H1 (cell line): ENCODE measurements around the gene DIP2C. TPM values are rescaled to one million over a fixed set of nuclear protein-coding genes. Genes with fewer than 3 reads are reported as not detected.

ENCODE experiments used
- CTCF ChIA-PET: fragments of 300-600 bp; sonication (Branson Sonifier 250); formaldehyde crosslinking; loops from one replicate; lab custom pipeline; 2021; ENCODE audit not compliant: partially characterized antibody; lab: Charles Lee
- POLR2A ChIA-PET: fragments of 300-600 bp; sonication (Branson Sonifier 250); formaldehyde crosslinking; loops from one replicate; lab custom pipeline; 2021; ENCODE audit warnings: inconsistent platforms; ENCODE audit not compliant: partially characterized antibody; lab: Charles Lee
- DNase-seq, 2 experiments: peaks; one replicate each; pipeline versions ENCODE4 v3.0.0 to v3.0.0-alpha.2; 2010 to 2022; ENCODE audit warnings: low spot score in 2 of 2, low read depth in 1 of 2, mixed read lengths in 1 of 2
- FAIRE-seq: peaks from 2 replicates; lab custom pipeline; 2011; peaks lifted over from hg19 to GRCh38; lab: Jason Lieb, UNC
- H2AFZ ChIP-seq: 2 replicates; pipeline ENCODE4 v1.8.1; 2012; ENCODE audit warnings: low read length, inconsistent platforms
- H2AK5ac ChIP-seq: 2 replicates; pipeline ENCODE4 v1.6.1; 2013; ENCODE audit warnings: low read depth, low read length
- H2BK120ac ChIP-seq: replicated peaks from 2 replicates; pipeline ENCODE3; 2013; ENCODE audit warnings: low read depth, low read length, inconsistent platforms
- H2BK12ac ChIP-seq: 2 replicates; pipeline ENCODE4 v1.6.1; 2013; ENCODE audit warnings: low read depth, low read length
- H2BK15ac ChIP-seq: 2 replicates; pipeline ENCODE4 v1.6.1; 2013; ENCODE audit warnings: low read length
- H2BK20ac ChIP-seq: 2 replicates; pipeline ENCODE4 v1.6.1; 2013; ENCODE audit warnings: low read length
- H2BK5ac ChIP-seq: 2 replicates; pipeline ENCODE4 v1.6.1; 2013; ENCODE audit warnings: low read depth, low read length
- H3K14ac ChIP-seq: 2 replicates; pipeline ENCODE4 v1.6.1; 2013; ENCODE audit warnings: inconsistent platforms; ENCODE audit not compliant: insufficient read length
- H3K18ac ChIP-seq: 2 replicates; pipeline ENCODE4 v1.6.1; 2013; ENCODE audit warnings: low read length; ENCODE audit errors: extremely low read depth
- H3K23ac ChIP-seq: 2 replicates; pipeline ENCODE4 v1.6.1; 2013; ENCODE audit warnings: inconsistent platforms; ENCODE audit not compliant: insufficient read length
- H3K23me2 ChIP-seq: 2 replicates; pipeline ENCODE4 v1.6.1; 2013; ENCODE audit warnings: low read depth, low read length
- H3K27ac ChIP-seq: 2 replicates; pipeline ENCODE4 v1.6.1; 2011; ENCODE audit warnings: low read depth, low read length, inconsistent platforms
- H3K27me3 ChIP-seq, 4 experiments: replicated peaks in 1 of 4; 1 replicate in 1 of 4; 2 replicates in 3 of 4; pipeline versions ENCODE4 v1.6.1 to v1.8.1; 2011 to 2013; ENCODE audit warnings: low read length in 3 of 4, mild to moderate bottlenecking in 3 of 4, inconsistent platforms in 2 of 4, mixed read lengths in 2 of 4, moderate library complexity in 1 of 4; ENCODE audit not compliant: control insufficient read depth in 3 of 4, insufficient read depth in 3 of 4; ENCODE audit errors: extremely low read depth in 1 of 4
- H3K36me3 ChIP-seq, 4 experiments: 2 replicates each; pipeline versions ENCODE4 v1.6.1 to v1.8.1; 2011 to 2013; ENCODE audit warnings: mild to moderate bottlenecking in 4 of 4, low read length in 3 of 4, moderate library complexity in 2 of 4, control low read depth in 1 of 4, inconsistent platforms in 1 of 4; ENCODE audit not compliant: insufficient read depth in 4 of 4, control insufficient read depth in 2 of 4
- H3K4ac ChIP-seq: replicated peaks from 2 replicates; pipeline ENCODE3; 2013; ENCODE audit warnings: low read length, low read depth, mixed read lengths, inconsistent platforms; ENCODE audit not compliant: insufficient read length
- H3K4me1 ChIP-seq, 4 experiments: replicated peaks in 1 of 4; 1 replicate in 1 of 4; 2 replicates in 3 of 4; pipeline versions ENCODE4 v1.6.1 to v1.8.1; 2011 to 2013; ENCODE audit warnings: low read length in 3 of 4, inconsistent platforms in 2 of 4, mixed read lengths in 1 of 4; ENCODE audit not compliant: insufficient read depth in 4 of 4, control insufficient read depth in 3 of 4
- H3K4me2 ChIP-seq, 2 experiments: 2 replicates each; pipeline versions ENCODE4 v1.6.1 to v1.8.1; 2011 to 2013; ENCODE audit warnings: low read depth in 2 of 2, low read length in 2 of 2, control low read depth in 1 of 2, inconsistent platforms in 1 of 2, mild to moderate bottlenecking in 1 of 2; ENCODE audit not compliant: insufficient read depth in 1 of 2
- H3K4me3 ChIP-seq, 4 experiments: fragments of 200-600, 300-600 bp in 1 of 4; sonication (generic), shearing (Covaris generic), sonication (Bioruptor Twin) in 1 of 4; 2 replicates each; pipeline versions ENCODE4 v1.5.1 to v1.8.1; 2011 to 2016; ENCODE audit warnings: low read length in 4 of 4, low read depth in 3 of 4, control low read depth in 2 of 4, inconsistent platforms in 2 of 4, mild to moderate bottlenecking in 2 of 4, mixed read lengths in 1 of 4, moderate library complexity in 1 of 4; ENCODE audit not compliant: insufficient read depth in 2 of 4; ENCODE audit errors: extremely low read depth in 1 of 4
- H3K56ac ChIP-seq: replicated peaks from 2 replicates; pipeline ENCODE3; 2013; ENCODE audit warnings: low read depth, mild to moderate bottlenecking, mixed read lengths, low read length, inconsistent platforms; ENCODE audit not compliant: insufficient read length
- H3K79me1 ChIP-seq: 2 replicates; pipeline ENCODE4 v1.6.1; 2013; ENCODE audit warnings: low read depth, low read length, control low read depth
- H3K79me2 ChIP-seq, 2 experiments: 2 replicates each; pipeline versions ENCODE4 v1.6.1 to v1.8.1; 2012 to 2013; ENCODE audit warnings: low read length in 2 of 2, mild to moderate bottlenecking in 2 of 2, inconsistent platforms in 1 of 2; ENCODE audit not compliant: insufficient read depth in 2 of 2, control insufficient read depth in 1 of 2
- H3K9ac ChIP-seq, 4 experiments: replicated peaks in 1 of 4; 1 replicate in 1 of 4; 2 replicates in 3 of 4; pipeline versions ENCODE4 v1.6.1 to v1.8.1; 2011 to 2013; ENCODE audit warnings: low read depth in 3 of 4, low read length in 3 of 4, control low read depth in 2 of 4, mild to moderate bottlenecking in 2 of 4, moderate library complexity in 2 of 4, inconsistent platforms in 1 of 4; ENCODE audit errors: extremely low read depth in 1 of 4
- H3K9me3 ChIP-seq, 2 experiments: 2 replicates each; pipeline versions ENCODE4 v1.6.1 to v1.8.1; 2012 to 2013; ENCODE audit warnings: mild to moderate bottlenecking in 2 of 2, moderate library complexity in 2 of 2, control low read depth in 1 of 2, inconsistent platforms in 1 of 2, low read depth in 1 of 2, low read length in 1 of 2, mixed read lengths in 1 of 2; ENCODE audit not compliant: insufficient read depth in 2 of 2
- H4K20me1 ChIP-seq, 2 experiments: replicated peaks in 1 of 2; 2 replicates each; pipeline versions ENCODE3 to v1.8.1; 2011 to 2013; ENCODE audit warnings: inconsistent platforms in 2 of 2, low read length in 2 of 2, mild to moderate bottlenecking in 1 of 2; ENCODE audit not compliant: insufficient read depth in 2 of 2, control insufficient read depth in 1 of 2
- H4K5ac ChIP-seq: 2 replicates; pipeline ENCODE4 v1.6.1; 2013; ENCODE audit warnings: low read length, low read depth, mixed read lengths, inconsistent platforms; ENCODE audit not compliant: insufficient read length
- H4K8ac ChIP-seq: 2 replicates; pipeline ENCODE4 v1.8.0; 2013; ENCODE audit warnings: mild to moderate bottlenecking, moderate library complexity, low read length, inconsistent platforms; ENCODE audit not compliant: insufficient read depth; ENCODE audit errors: extremely low read depth
- H4K91ac ChIP-seq: replicated peaks from 2 replicates; pipeline ENCODE3; 2013; ENCODE audit warnings: low read length, mixed read lengths, inconsistent platforms; ENCODE audit not compliant: insufficient read length
- BACH1 ChIP-seq: IDR thresholded peaks from 2 replicates; pipeline ENCODE4 v1.6.1; 2012; ENCODE audit warnings: low read length, improper control_type of control experiment
- CBX5 ChIP-seq: fragments of 300-800, 300-1000 bp; sonication (generic); IDR thresholded peaks from 2 replicates; pipeline ENCODE4 v1.7.1; 2016; ENCODE audit warnings: antibody characterized with exemption, low read length, low read depth
- CREB1 ChIP-seq: IDR thresholded peaks from 2 replicates; pipeline ENCODE4 v1.6.1; 2012; ENCODE audit warnings: inconsistent platforms
- EGR1 ChIP-seq: IDR thresholded peaks from 2 replicates; pipeline ENCODE4 v1.6.1; 2011; ENCODE audit warnings: low read depth, low read length, borderline replicate concordance
- EZH2 ChIP-seq: fragments of 200-600 bp; sonication (generic); IDR thresholded peaks from 2 replicates; pipeline ENCODE4 v1.7.1; 2012; ENCODE audit warnings: low read depth, mild to moderate bottlenecking, moderate library complexity, low read length, inconsistent platforms; ENCODE audit not compliant: severe bottlenecking
- KDM1A ChIP-seq: fragments of 200-600, 300-600 bp; sonication (generic); IDR thresholded peaks from 2 replicates; pipeline ENCODE4 v1.7.1; 2016; ENCODE audit warnings: mild to moderate bottlenecking, low read length, borderline replicate concordance
- KDM5A ChIP-seq: fragments of 200-600 bp; IDR thresholded peaks from 2 replicates; pipeline ENCODE4 v1.7.1; 2012; ENCODE audit warnings: mild to moderate bottlenecking, low read length, inconsistent platforms, mixed read lengths
- NRF1 ChIP-seq: IDR thresholded peaks from 2 replicates; pipeline ENCODE4 v1.6.1; 2011; ENCODE audit warnings: mild to moderate bottlenecking, low read depth, low read length, improper control_type of control experiment
- RBBP5 ChIP-seq: IDR thresholded peaks from 2 replicates; pipeline ENCODE4 v1.7.1; 2012; ENCODE audit warnings: low read depth, mild to moderate bottlenecking, inconsistent platforms, low read length, moderate library complexity, borderline replicate concordance
- SP2 ChIP-seq: IDR thresholded peaks from 2 replicates; pipeline ENCODE4 v1.6.1; 2012; ENCODE audit warnings: mild to moderate bottlenecking, low read length, inconsistent platforms
- TAF7 ChIP-seq: optimal IDR thresholded peaks from 2 replicates; pipeline ENCODE3; 2011; ENCODE audit warnings: low read depth, mild to moderate bottlenecking, inconsistent platforms, low read length, moderate library complexity, borderline replicate concordance
- WGBS, 2 experiments: shearing (Covaris generic) in 1 of 2; methylation state at CpG; one replicate each; pipeline versions ENCODE4 v1.1.6 to v1.1.7; 2013 to 2015; ENCODE audit warnings: low lambda C conversion rate in 2 of 2, mixed read lengths in 2 of 2, inconsistent platforms in 1 of 2, low coverage in 1 of 2, missing lambda C conversion rate in 1 of 2; ENCODE audit not compliant: insufficient replicate concordance in 2 of 2, insufficient coverage in 1 of 2, insufficient read length in 1 of 2; ENCODE audit errors: extremely low coverage in 1 of 2, missing lambda C conversion rate in 1 of 2; 5-methylcytosine and 5-hydroxymethylcytosine counted together
- polyA plus RNA-seq, 7 experiments: library from polyadenylated mRNA; depleted of rRNA in 3 of 7; stranded (reverse) in 5 of 7; unstranded in 2 of 7; fragments of >200 nt in 5 of 7; fragments of 200-250 nt in 2 of 7; gene quantifications; 1 replicate in 5 of 7; 2 replicates in 1 of 7; 4 replicates in 1 of 7; pipeline versions ENCODE4 v1.2.1 to v1.2.3, GENCODE V29; 2011 to 2013; ENCODE audit warnings: missing spikeins in 2 of 7, mixed read lengths in 2 of 7
- total RNA-seq: library from RNA; stranded (reverse); fragmentation: NEBNext Ultra II Directional; extraction: Animal tissue kit (Norgen Biotek cat#: 25700); gene quantifications from 2 replicates; pipeline ENCODE4 v1.2.1, GENCODE V29; 2021

Gene DIP2C
- total and polyA plus RNA-seq, 2 of the 8 experiments (the other 6 are each of a cell fraction or from before 2014, with no cell fraction given), result 3.8 to 9.3 TPM

- H4K91ac ChIP-seq, result no peak overlapping the region
- no peak for FAIRE-seq
- H4K5ac ChIP-seq, result no peak overlapping the region
- H3K36me3 ChIP-seq, result no peaks in the 10 kb centered on the region
- no peaks in the 10 kb centered on the region for H3K9me3 ChIP-seq
- ChIA-PET CTCF (interaction anchor here (0.6 to 1.0 kb wide), 2 partner anchors 11 to 319 kb away, joined by 3 read pairs; no protein-coding TSS in a partner anchor), POLR2A (interaction anchor here (1.8 kb wide), 2 partner anchors 9 to 12 kb away, joined by 5 to 6 read pairs; no protein-coding TSS in a partner anchor)
- H2BK12ac ChIP-seq, result 0 out of 2 replicates have a peak overlapping the region, but pooled peaks have one; percentile 52
- H2BK20ac ChIP-seq, result 0 out of 2 replicates have a peak overlapping the region, but pooled peaks have one; percentile 6
- no peak for DNase-seq
- peaks cover 0 to 18% of the 10 kb centered on the region in 2 experiments; a peak in 2 of 4 replicates for H3K79me2 ChIP-seq
- peak overlapping the region; percentile 21 for H3K4ac ChIP-seq
- H3K23me2 ChIP-seq, result peaks cover 1% of the 10 kb centered on the region; the same call in 1 of the 2 replicates
- H3K18ac ChIP-seq, result no peak overlapping the region
- no peak overlapping the region; the same call in 1 of the 2 replicates for H3K27ac ChIP-seq
- peak overlapping the region in 1 of 2 experiments; percentile 13; a peak in 1 of 4 replicates for H3K4me2 ChIP-seq
- peak overlapping the region; percentile 68; the same call in 1 of the 2 replicates for H2BK5ac ChIP-seq
- no peaks in the 10 kb centered on the region for H3K27me3 ChIP-seq
- H3K56ac ChIP-seq, result no peak overlapping the region
- peaks cover 0 to 6% of the 10 kb centered on the region in 2 experiments for H4K20me1 ChIP-seq
- H4K8ac ChIP-seq, result peak overlapping the region; percentile 36; the same call in 1 of the 2 replicates
- peak overlapping the region; percentile 0; the same call in 1 of the 2 replicates for H2BK15ac ChIP-seq
- WGBS, 2 experiments, result 91% methylated on average over 17 of the region's 17 CpGs; no CpG with 5 or more reads in 1 of the 2 experiments
- H2AFZ ChIP-seq, result no peak overlapping the region
- H3K23ac ChIP-seq, result no peak overlapping the region
- no peak overlapping the region for H3K14ac ChIP-seq
- H3K4me1 ChIP-seq, result peaks cover 5 to 18% (median 13%) of the 10 kb centered on the region in 4 experiments; a peak in 6 of 7 replicates
- H3K79me1 ChIP-seq, result peaks cover 11% of the 10 kb centered on the region
- no peak overlapping the region for H2BK120ac ChIP-seq
- no peak overlapping the region for H3K4me3 ChIP-seq
- TF ChIP-seq KDM5A, result no peak
- TF ChIP-seq EZH2, result no peak
- no peak for TF ChIP-seq SP2
- TF ChIP-seq EGR1, result no peak
- no peak for TF ChIP-seq NRF1
- TF ChIP-seq CBX5, result no peak
- TF ChIP-seq CREB1, result no peak
- no peak for TF ChIP-seq RBBP5
- no peak for TF ChIP-seq BACH1
- TF ChIP-seq TAF7, result no peak
- TF ChIP-seq KDM1A, result no peak
- H2AK5ac ChIP-seq, result peak overlapping the region; percentile 83; the same call in 1 of the 2 replicates
- H3K9ac ChIP-seq, result no peak overlapping the region
Observed at GRCh38 chr10:558364-558763, 131.1 kb downstream of the DIP2C start.
